ENCODE results near the gene DGCR2.
"Not testable (repeated sequence)": the region's sequence is repeated elsewhere in the genome, so short reads cannot be mapped to it uniquely, and the experiment has no call there.

DGCR2 gene

GRCh38 chr22:19022755-19023154 is 99.5 kb downstream of the DGCR2 start:
- DNase-seq: no peak

DNA sequence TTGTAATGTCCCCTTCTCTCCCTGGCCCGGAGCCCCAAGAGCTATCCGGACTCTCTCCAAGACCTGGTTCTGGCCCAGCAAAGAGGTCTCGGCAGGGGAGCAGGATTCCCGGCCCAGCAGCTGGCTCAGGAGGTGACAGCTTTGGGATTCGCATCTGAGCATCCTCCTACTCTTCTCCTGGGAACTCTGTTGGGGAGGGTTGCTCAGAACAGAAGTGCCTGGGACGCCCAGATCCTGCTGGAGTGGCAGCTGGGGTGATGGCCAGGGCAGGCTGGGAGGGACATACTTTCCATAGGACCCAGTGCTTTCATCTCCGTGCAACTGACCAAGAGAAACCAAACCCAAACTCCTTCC is 102.6 kb downstream of the DGCR2 start:
- DNase-seq: no peak

- no peak for DNase-seq
These were observed 103.1 kb downstream of the DGCR2 start for GRCh38 chr22:19019029-19019678.

- DNase-seq: no peak
These were observed 104.0 kb downstream of the DGCR2 start for GRCh38 chr22:19018256-19018655.

- DNase-seq: no peak
These were observed 106.0 kb downstream of the DGCR2 start for GRCh38 chr22:19016081-19016766.

DNA sequence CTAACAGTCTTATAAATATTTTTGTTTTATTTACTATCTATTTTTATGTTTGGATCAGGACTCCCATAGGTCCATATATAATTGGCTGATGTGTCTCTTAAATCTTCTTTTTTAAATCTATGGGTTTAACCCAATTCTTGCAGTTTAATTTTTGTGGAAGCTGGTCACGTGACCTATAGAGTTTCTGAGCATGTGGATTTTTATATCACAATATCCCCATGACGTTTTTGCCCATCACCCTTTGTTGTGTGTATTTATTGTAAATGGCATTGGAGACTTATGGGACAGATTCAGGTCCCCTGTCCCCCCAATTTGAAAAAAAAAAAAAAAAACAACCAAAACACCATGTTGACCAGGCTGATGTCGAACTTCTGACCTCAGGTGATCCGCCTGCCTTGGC is 107.3 kb downstream of the DGCR2 start:
- DNase-seq: no peak

GRCh38 chr22:19013881-19014598 is 108.2 kb downstream of the DGCR2 start:
- DNase-seq: not testable (repeated sequence)

DNA sequence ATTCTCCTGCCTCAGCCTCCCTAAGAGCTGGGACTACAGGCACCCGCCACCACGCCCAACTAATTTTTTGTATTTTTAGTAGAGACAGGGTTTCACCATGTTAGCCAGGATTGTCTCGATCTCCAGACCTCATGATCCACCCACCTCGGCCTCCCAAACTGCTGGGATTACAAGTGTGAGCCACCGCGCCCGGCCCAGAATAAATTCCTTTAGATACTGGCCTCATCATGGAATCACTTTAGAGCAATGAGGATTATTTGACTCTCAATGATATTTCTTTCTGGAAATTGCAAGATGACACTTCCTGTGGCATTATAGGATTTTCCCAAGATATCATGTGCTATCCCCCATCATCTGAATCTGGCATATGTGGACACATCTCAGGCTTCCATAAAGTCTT is 108.8 kb downstream of the DGCR2 start:
- DNase-seq: not testable (repeated sequence)

DNA sequence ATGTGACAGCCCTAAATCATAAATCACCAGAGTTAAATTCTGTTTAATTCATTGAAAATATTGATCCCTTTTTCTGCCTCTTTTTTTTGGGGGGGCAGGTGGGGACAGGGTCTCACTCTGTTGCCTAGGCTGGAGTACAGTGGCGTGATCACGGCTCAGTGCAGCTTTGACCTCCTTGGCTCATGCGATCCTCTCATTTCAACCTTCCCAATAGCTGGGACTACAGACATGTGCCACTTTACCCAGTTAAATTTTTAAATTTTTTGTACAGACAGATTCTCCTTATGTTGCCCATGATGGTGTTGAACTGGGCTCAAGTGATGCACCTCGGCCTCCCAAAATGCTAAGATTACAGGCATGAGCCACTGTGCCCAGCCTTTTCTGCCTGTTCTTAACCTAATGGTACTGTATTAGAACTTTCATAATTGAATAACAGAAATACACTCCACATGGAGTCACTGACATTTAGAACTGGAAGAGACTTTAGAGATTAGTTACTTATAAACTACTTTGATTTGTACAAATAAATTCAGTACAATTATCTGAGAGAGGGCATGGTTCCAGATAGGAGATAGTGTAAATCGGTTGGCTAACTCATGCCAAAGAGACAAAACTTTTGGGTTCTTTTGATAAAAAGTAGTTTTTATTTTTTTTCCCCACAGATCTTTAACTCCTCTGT is 109.8 kb downstream of the DGCR2 start:
- no peak for DNase-seq

DNA sequence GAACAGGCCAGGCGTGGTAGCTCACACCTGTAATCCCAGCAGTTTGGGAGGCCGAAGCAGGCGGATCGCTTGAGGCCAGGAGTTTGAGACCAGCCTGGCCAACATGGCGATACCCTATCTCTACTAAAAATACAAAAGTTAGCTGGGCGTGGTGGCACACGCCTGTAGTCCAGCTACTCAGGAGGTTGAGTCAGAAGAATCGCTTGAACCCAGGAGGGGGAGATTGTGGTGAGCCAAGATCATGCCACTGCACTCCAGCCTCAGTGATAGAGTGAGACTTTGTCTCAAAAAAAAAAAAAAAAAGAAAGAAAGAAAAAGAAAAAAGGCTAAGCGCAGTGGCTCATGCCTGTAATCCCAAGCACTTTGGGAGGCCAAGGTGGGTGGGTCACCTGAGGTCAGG is 110.6 kb downstream of the DGCR2 start:
- not testable (repeated sequence) for DNase-seq

DNA sequence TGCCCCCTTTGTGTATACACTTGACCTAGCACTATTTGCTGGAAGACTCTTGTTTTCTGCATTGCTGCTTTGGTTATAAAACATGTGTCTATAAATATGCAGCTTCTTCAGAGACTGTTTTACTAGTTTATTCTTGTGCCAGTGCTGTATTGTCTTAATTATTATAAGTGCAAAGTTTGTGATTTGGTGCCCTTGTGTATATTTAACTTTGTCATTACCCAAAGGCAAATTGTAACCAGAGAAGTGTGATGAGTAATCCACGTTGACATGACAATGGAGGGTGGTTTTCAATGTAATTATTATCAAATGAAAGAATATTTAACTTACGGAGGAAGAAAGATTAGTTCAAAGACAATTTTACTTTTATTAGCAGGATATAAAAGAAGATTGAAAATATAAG is 111.1 kb downstream of the DGCR2 start:
- DNase-seq: no peak

GRCh38 chr22:19005905-19006304 is 116.3 kb downstream of the DGCR2 start:
- DNase-seq: no peak

DNA sequence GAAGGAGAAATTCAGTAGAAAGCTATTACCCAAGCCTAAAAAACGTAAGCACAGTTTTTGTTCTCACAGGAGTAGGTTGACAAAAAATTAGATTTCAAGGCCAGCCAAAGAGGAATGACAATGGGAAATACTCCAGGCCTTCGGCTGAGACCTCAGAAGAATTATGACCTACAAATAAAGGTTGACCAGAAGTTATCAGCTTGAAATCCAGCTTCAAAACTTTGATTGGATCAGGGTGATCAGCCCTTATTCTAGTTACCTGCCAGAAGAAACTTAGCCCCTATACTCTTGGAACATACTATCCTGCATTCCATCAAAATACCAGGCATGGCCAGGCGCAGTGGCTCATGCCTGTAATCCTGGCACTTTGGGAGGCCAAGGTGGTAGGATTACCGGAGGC is 117.7 kb downstream of the DGCR2 start:
- DNase-seq: no peak

- DNase-seq: no peak
These were observed 118.7 kb downstream of the DGCR2 start for GRCh38 chr22:19003508-19003907.

GRCh38 chr22:19002684-19003038 is 119.6 kb downstream of the DGCR2 start:
- no peak for DNase-seq

DNA sequence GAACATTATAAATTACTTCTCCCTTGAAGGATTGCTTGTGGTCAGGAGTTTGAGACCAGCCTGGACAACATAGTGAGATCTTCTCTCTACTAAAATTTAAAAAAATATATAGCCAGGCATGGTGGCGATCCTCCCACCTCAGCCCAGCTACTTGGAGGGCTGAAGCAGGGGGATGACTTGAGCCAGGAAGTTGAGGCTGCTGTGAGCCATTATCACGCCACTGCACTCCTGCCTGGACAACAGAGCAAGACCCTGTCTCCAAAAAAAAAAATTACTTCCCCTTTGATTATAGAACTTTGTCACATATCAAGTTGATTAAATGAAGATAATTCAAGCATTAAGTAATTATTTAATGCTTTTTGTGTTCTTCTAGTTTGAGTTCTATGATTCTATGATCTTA is 121.0 kb downstream of the DGCR2 start:
- DNase-seq: no peak

DNA sequence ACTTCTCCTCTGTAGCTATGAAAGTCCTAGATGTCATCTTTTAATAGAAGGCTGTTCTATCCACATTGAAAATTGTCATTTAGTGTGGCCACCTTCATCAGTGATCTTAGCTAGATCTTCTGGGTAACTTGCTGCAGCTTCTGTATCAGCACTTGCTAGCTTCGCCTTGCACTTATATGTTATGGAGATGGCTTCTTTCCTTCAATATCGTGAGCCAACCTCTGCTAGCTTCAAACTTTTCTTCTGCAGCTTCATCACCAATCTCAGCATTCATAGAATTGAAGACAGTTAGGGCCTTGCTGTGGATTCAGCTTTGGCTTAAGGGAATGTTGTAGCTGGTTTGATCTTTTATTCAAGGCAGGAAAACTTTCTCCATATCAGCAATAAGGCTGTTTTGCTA is 122.1 kb downstream of the DGCR2 start:
- not testable (repeated sequence) for DNase-seq

- DNase-seq: no peak
These were observed 122.8 kb downstream of the DGCR2 start for GRCh38 chr22:18999416-18999815.

GRCh38 chr22:18999008-18999407 is 123.2 kb downstream of the DGCR2 start:
- no peak for DNase-seq

GRCh38 chr22:18997925-18998315 is 124.3 kb downstream of the DGCR2 start:
- no peak for DNase-seq

- DNase-seq: no peak
These were observed 124.8 kb downstream of the DGCR2 start for GRCh38 chr22:18997306-18997924.

DNA sequence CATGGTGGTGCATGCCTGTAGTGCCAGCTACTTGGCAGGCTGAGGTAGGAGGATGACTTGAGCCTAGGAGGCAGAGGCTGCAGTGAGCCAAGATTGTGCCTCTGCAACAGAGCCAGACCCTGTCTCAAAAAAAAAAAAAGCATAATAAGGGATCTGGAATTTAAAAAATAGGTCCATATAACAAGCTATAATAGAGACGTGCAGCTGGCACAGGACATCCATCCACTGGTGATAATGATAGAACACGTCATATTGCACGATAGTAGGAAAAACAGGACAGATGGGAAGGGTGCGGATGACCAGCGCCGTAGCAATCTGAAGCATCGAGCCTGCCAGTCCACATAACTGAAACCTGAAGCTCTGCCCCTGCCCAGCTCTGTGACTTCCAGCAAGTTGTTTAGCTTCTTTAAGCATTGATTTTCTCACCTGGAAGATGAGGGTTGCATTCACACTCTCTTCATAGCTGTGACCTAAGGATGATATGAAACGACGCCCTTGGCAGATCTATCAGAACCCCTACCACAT is 125.8 kb downstream of the DGCR2 start:
- DNase-seq: no peak

GRCh38 chr22:18995327-18995711 is 126.9 kb downstream of the DGCR2 start:
- no peak for DNase-seq
